HG02885 (cell line): Measurements from ENCODE around the gene RBM7.

Experiments
- ATAC-seq: cut with Tn5 transposase; IDR thresholded peaks from one replicate; pipeline ENCODE4 v1.9.1; 2021; ENCODE audit warnings: mild to moderate bottlenecking; ENCODE audit not compliant: unreplicated experiment, poor library complexity

The RBM7 gene

DNA sequence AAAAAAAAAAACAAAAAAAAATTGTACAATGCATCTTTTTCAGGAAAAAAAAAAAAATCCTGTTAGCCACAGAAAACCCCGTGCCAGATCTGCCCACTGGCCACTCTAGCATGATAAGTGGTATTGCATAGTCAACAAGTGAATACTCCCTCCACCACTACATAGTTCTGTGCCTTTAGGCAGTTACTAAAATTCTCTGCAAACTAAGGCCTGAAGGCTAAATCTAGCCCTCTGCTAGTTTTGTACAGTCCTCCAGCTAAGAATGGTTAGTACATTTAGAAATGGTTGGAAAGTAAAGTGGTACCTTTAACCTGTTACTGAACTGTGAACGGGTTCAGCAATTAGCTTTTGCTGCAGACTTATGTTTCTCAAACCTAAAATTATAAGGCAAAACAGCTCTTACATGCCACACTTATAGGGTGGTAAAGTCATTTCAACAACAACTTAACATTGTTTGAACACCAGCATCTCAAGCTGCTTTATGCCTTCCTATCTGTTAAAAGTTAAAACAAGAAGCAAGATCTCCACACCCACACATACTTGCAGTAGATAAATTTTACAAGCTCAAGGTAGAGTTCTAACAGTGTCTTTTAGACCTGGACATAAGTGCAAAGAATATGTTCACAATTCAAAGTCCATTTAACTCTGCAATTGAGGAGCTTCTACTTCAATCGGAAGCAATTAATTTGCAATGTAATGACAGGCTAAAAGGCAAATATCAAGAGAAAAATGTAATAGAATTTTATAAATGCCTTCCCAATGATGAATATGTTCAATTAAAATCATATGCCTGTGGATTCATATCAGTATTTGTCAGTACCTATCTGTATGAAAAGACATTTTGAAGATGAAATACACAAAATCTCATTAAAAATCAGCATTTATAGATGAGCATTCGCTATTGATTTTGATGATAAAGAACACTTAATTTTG lies 7.5 kb upstream of the RBM7 start:
- no peak for ATAC-seq

DNA sequence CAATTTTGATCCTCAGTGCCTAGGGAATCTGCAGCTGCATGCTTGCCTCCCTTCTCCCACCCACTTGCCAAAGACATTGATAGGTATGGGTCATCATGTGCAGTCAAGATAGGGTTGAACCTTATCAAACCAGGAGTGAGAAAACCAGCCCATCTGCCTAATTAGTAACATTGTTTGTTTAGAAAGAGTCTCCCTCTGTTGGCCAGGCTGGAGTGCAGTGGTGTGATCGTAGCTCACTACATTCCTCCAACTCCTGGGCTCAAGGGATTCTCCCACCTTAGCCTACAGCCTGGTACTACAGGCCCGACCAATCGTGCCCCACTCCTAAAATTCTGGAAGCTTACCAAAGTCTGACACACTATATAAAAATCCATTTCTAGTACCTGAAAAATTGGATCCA lies 4.7 kb upstream of the RBM7 start:
- no peak for ATAC-seq

DNA sequence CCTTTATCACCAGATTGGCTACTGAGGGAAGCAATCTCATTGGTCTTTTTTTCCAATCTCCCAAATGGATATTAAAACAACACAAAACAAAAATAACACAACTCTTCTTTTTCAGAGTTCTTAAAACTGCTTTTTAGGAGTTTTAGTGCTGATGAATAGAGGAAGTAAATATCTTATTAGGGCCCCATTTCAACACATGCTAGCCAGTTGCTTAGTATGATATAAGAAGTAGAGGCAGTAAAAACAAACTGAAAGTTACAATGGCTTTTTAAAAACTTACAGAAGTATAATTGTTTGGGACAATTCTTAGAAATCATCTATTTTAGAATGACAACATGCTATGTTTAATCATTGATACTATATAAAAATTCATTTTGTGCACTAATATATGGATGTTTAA lies 3.5 kb upstream of the RBM7 start:
- ATAC-seq, result no peak

DNA sequence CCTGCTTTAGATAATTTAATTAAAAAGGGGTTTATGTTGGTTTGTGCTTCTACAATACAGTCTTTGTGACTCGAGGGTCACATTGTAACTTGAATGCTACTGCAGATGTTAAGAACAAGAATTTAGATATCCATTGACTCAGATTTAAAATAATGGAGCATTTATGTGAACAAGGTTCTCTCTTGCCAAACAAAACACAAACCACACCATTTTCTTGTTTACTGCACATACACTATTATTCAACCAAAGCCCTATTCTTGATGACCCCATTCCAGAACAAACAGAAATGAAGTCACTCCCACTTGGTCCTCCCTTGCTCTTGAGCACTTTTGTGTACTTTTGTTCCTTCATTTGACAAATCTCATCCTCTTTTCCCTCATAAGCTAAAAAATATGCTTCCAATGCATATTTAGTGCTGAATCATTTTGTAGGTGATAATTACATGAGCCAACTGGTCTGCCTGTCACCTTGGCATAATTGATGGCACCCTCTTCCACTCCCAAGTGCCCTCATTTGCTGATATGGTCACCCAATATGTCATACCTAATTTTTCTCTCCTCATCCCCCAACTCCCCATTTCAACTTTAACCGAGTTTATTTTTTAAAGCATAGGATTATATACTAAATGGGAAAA lies 3.0 kb upstream of the RBM7 start:
- no peak for ATAC-seq

DNA sequence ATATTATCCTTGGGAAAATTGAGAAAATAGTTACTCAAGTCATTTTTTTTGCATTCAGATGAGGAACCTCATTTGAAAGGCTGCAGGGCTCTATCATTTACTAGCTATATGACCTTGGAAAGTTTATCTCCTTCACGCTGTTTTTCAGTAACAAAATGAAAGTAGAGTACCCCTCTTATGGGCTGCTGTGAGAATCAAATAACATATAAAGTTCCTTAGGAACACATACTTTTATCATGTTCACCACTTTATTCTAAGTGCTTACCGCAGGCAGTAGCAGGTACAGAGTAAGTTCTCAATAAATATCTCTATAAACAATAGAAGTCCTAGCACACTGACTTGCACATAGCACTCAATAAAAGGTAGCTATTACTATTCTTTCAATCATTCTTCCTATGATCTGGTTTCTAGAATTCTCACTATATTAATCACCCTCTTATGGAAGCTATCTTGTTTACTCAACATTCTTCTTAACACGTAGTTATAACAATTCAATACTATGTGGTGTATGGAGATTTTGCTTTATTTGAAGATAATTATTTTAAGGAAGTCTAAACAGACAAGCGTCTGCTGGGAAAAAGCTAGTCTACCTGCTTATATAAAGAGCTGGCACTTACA lies 2.1 kb upstream of the RBM7 start:
- ATAC-seq, result no peak

DNA sequence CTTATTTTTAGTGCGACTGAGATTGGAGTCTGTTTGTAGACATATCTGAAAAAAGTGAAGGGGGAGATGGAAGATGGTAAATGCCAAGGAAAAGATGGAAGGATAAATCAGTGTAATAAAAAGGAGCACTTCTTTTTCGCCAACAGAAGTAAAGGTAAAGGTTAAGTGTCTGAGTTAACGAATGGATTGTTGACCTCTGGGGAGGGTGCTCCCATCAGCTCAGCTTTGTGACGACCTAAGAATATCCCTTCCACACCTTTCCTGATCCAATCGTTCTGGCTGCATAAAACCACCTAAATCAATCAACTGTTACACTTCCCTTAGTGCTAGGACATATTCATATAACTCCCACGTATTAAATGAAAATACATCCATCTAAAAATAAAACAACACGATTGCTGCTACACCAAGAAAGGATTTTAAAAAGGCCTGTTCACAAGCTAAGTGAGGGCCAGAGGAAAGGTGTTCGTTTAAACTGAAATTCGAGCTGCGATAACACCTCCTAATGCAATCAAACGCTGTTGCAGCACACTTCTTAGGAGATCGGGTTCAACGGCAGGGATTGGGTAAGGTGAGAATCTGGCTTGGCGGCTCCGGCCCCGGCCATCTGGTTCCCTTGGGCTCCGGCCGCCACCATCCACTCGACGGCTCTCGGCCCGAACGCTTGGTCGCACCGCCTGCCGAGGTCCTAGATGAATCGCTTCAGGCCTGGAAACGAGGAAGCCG lies 813 bp upstream of the RBM7 start:
- peak; percentile 23 for ATAC-seq

DNA sequence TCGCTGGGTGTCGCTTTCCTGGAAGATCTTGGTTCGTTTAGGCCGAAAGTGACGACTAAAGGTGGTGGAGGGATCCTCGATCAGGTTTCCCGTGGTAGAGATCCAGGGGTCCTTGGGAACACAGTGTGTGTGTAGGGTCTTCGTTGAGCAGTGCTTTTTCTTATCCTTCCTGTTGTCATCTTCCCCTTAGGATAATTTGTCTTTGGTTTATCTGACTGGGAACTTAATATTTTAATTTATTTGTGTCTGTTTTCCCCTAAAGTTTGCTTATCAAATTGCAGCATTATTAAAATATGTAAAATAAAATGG lies 403 bp downstream of the RBM7 start:
- no peak for ATAC-seq

DNA sequence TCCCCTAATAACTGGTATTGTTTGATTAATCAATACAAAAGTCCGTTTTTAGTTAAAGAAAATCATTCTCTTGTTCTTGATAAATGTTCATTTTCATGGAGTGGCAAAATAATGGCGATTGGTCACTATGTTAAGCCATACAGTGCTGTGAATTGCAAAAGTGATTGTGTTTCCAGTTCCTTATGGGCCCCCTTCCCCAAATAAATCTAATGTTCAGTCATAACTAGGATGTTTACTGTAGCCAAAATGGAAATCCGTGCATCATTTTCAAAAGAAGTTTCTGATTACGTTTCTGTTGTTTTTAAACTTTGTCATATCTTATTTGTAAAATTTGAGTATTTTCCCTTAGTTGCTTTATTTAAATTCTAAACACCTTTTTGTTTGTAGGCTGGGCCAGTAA lies 845 bp downstream of the RBM7 start:
- no peak for ATAC-seq

DNA sequence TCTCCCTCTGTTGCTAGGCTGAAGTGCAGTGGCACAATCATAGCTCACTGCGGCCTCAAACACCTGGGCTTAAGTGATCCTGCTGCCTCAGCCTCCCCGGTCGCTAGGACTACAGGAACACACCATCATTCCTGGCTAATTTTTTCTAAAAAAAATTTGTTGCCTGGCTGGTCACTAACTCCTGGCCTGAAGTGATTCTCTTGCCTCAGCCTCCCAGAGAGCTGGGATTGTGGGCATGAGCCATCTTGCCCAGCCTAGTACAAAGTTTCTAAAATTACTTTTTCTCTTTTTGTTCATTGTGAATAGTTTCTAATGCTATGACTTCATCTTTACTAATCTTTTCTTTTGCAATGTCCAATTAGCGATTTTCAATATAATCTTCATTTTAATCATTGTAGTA lies 12.5 kb downstream of the RBM7 start:
- no peak for ATAC-seq

DNA sequence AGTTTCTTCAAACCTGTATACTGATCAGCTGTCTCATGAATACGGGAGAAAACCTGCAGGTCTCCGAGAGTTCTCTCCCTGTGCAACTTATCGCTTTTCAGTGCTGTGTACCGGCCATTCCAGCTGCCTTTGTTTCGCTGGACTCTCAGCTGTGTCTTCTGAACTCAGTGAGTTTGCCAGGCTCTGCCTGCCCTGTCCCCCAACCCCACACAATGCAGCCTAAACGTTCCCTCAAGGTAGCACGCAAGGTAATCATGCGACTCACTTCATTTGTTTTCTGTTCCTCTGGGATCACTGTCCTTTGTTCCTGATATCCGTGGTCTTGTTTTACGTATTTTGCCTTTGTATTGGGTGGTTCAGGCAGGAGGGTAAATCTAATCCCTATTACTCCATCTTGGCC lies 13.5 kb downstream of the RBM7 start:
- no peak for ATAC-seq

DNA sequence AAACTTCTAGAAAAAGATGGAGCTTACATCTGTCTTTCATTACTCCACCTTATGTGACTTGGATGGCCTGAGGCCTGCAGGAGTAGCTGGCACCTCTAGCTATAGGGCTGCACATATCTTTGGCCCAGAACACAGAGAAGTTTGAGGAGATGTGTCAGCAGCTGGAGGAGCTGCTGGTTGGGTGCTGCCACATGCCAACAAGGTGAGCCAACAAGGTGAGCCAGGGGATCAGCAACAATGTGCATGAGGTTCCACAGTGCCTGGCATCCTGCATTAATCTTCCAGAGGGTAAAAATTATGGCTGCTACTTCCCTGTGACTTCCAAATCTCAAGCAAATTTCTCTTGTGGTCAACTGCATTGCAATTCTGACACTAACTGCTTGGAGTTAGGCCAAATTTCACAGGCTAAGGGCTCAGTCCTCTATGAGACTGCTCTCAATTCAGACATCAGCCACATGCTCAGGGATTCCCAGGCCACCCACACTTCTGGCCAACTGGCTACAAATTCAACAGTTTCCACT lies 16.0 kb downstream of the RBM7 start:
- no peak for ATAC-seq

DNA sequence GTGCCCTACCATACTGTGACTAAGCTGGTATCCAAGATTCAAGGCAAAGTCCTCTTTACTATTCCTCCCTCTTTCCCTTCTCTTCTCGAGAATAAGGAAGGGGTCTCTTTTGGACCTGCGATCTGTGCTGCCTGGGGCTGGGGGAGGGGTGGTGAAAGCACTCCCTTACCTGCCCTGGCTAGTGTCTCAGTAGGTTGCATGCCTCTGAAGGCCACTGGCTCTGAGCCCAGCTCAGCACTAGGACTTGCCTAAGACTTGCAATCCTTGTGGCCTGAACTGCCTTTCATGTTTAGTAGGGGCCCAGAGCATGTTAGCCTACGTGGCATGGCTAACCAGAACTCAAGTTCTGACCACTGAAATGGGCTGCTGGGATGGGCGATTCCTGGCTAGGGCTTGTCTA lies 25.8 kb downstream of the RBM7 start:
- no peak for ATAC-seq

DNA sequence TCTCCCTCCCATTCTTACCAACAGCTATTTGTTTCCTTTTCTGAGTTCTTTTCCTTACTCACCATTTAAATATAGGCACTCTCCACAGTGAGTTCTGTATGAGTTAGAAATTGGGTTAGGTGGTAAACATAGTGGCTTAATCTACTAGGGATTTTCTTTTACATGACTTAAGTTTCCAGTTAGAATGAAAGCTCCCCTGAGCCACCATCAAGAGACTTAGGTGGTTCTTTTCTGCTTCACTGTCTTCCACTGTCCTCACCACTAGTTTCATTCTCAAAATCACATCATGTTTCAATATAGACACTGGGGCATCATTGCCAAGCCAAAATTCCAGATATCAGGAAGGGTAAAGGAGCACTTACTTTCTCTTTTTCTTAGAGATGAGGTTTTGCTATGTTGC lies 29.8 kb downstream of the RBM7 start:
- ATAC-seq, result no peak

DNA sequence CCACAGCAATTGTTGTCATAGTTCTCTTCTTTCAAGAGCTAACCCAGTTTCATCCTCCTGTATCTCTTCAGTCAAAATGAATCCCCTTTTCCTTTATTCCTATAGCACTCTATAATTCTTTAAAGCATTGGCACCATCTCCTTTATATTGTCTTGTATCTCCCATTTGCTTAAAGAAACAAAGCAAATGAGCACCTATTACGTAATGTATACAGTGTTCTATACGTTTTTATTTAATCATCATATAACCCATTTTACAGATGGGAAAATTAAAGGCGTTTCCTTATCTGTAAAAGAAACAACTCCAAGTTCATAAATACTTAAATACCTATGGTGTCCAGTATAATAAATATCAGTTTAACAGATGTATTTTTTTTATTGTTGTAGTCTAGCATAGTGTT lies 32.4 kb downstream of the RBM7 start:
- ATAC-seq, result no peak

DNA sequence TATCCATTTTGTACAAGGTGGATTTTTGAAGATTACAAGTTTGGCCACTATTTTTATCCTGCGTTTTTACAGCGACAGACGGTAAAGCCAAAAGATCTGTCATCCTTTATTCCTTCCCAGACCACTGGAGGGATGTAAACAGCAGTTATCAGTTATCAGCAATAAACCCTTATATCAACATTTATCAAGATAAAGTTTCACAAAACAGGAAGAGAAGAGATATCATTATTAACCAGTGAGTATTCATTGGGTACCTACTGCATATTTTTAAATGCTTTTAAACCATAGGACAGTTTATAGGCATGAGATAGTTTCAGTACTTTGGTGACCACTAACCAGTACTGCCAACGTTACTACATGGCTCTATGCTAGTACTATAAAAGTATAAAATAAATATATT lies 32.9 kb downstream of the RBM7 start:
- no peak for ATAC-seq

DNA sequence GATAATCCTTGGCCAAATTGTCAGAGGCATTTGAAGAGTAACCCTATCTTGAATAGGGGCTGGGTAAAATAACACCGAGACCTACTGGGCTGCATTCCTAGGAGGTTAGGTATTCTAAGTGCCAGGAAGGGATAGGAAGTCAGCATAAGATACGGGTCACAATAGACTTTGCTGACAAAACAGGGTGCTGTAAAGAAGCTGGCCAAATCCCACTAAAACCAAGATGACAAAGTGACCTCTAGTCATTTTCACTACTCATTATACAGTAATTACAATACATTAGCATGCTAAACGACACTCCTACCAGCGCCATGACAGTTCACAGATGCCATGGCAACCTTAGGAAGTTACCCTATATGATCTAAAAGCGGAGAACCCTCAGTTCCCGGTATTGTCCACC lies 37.8 kb downstream of the RBM7 start:
- no peak for ATAC-seq

DNA sequence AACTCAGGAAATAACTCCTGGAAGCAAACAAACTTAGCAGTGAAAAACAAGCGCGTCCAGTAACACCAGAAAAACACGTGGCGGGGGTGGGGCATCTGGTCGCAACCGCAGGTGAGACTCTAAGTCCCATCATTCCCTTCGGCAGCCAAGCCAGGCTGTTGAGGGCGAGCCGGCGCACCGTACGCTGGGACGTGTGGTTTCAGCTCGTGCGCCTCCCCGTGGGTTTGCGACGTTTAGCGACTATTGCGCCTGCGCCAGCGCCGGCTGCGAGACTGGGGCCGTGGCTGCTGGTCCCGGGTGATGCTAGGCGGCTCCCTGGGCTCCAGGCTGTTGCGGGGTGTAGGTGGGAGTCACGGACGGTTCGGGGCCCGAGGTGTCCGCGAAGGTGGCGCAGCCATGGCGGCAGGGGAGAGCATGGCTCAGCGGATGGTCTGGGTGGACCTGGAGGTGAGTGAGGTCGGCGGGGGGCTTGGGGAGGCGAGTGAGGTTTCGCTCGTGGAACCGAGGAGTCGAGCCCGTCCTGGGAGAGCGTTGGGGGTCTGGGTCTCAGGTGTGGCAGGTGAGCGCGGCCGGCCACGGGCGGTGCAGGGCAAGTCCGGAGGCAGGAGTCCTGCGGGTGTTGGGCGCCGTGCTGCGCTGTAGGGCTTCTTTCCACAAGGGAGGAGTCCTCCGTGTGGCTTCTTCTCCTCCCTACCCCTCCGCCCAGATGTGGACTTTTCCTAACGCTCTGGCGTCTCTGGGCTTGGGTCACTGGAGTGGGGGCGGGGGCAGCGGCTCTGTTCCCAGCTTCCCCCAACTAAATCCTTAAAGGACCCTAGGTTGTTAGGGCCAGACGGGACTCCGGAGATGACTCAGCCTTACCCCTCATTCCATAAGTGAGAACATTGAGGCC lies 39.0 kb downstream of the RBM7 start, which contains the start of gene REXO2:
Gene REXO2 (plus strand): TSS at position 239 of the 892 bp plus-strand sequence. CDS start 62 bp downstream, at position 301.
- ATAC-seq, result peak; percentile 99

DNA sequence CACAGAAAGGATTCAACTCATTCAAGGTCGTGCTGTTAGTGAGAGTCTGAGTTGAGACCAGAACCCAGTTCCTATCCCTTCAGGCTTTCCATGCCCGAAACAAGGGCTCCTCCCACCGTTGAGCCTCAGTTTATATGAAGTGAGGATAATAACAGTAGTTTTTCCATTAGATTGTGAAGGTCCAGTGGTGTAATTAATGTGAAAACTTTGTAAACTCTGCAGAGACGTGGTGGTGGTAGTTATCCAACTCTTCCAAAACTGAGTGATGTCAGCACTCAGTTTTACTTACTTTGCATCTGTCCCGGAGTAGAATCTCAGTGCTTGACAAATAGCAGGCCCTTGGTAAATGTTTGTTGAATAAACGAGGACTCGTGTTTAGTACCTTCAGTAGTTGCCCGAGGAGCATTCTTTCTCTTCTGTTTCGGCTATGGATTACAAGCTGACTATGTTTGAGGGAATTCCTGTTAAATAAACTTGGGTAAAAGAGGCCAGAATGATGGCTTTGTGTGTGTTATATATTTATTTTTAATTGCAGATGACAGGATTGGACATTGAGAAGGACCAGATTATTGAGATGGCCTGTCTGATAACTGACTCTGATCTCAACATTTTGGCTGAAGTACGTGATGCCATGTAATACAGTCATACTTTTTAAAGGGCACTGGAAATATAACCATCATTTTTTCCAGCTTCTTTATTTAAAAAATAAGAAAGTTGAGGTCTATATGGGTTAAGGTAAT lies 39.8 kb downstream of the RBM7 start:
- ATAC-seq, result no peak
